Measurements from ENCODE around the gene SLC27A6.
"Not testable (repeated sequence)": the region's sequence is repeated elsewhere in the genome, so short reads cannot be mapped to it uniquely, and the experiment has no call there.

The SLC27A6 gene

GRCh38 chr5:128965011-128965637 is at the start of gene SLC27A6:
Gene SLC27A6 (plus strand): TSS chr5:128965488. CDS start chr5:128966138, 650 bp downstream.
- TF ChIP-seq CTCF (IDR thresholded peaks at IDR 0.05; ENCODE audit: low read depth, low read length) = no peak
- no peak within 1 kb of the TSS for H3K4me3 ChIP-seq (ENCODE audit: low read depth, low read length)

- no peak for TF ChIP-seq CTCF (IDR thresholded peaks at IDR 0.05; ENCODE audit: low read depth, low read length)
- H3K4me3 ChIP-seq (ENCODE audit: low read depth, low read length) = no peak overlapping the region
Measured at GRCh38 chr5:128919542-128919941, 45.7 kb upstream of the SLC27A6 start.

GRCh38 chr5:128920345-128921215 is 44.7 kb upstream of the SLC27A6 start:
- no peak for TF ChIP-seq CTCF (IDR thresholded peaks at IDR 0.05; ENCODE audit: low read depth, low read length)
- H3K4me3 ChIP-seq (ENCODE audit: low read depth, low read length) = no peak overlapping the region

- TF ChIP-seq CTCF (IDR thresholded peaks at IDR 0.05; ENCODE audit: low read depth, low read length) = no peak
- no peak overlapping the region for H3K4me3 ChIP-seq (ENCODE audit: low read depth, low read length)
Measured at GRCh38 chr5:128924299-128924698, 41.0 kb upstream of the SLC27A6 start.

- no peak overlapping the region for H3K4me3 ChIP-seq (ENCODE audit: low read depth, low read length)
- TF ChIP-seq CTCF (IDR thresholded peaks at IDR 0.05; ENCODE audit: low read depth, low read length) = no peak
Measured at GRCh38 chr5:128925973-128926372, 39.3 kb upstream of the SLC27A6 start.

- TF ChIP-seq CTCF (IDR thresholded peaks at IDR 0.05; ENCODE audit: low read depth, low read length) = no peak
Measured at GRCh38 chr5:128927644-128928043, 37.6 kb upstream of the SLC27A6 start.

GRCh38 chr5:128932232-128932631 is 33.1 kb upstream of the SLC27A6 start:
- not testable (repeated sequence) for H3K4me3 ChIP-seq (ENCODE audit: low read depth, low read length)

More at GRCh38 chr5:128927644-128928043, 37.6 kb upstream of the SLC27A6 start:
- no peak overlapping the region for H3K4me3 ChIP-seq (ENCODE audit: low read depth, low read length)

- not testable (repeated sequence) for H3K4me3 ChIP-seq (ENCODE audit: low read depth, low read length)
Measured at GRCh38 chr5:128943100-128943499, 22.2 kb upstream of the SLC27A6 start.

Measured in WI38 (cell line).